Fibroblast of lung (primary cell): ENCODE measurements around the gene RNF157.

Source experiments
- EZH2 ChIP-seq: IDR thresholded peaks from 2 replicates; pipeline ENCODE4 v1.5.1; 2012; ENCODE audit warnings: low read length, control low read depth, mild to moderate bottlenecking; ENCODE audit errors: missing control alignments
- TF ChIP-seq, protein P1 (sequence below), 2 donors: IDR thresholded peaks in 1 of 2; conservative IDR thresholded peaks in 1 of 2; 1 replicate in 1 of 2; 2 replicates in 1 of 2; pipeline ENCODE4 v1.5.1; 2011 to 2012; ENCODE audit warnings: low read length in 2 of 2, control low read depth in 1 of 2, inconsistent platforms in 1 of 2, low read depth in 1 of 2, mild to moderate bottlenecking in 1 of 2

DNA sequence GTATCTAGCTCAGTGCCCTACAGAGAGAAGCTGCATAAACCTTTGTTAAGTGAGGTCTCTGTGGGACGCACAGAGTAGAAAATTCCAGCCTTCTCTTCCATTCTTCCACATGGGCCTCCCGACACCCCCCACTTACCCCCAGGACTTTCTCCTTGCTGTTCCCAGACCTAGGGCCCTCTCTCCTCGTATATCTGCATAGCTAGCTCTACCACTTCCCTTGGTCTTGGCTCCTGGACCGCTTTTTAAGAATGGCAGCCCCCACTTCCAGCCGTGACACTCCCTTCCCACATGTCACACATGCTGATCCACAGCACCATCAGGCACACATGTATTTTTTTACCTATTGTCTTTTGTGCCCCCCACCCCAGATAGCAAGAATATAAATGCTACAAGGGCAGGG lies 82.5 kb downstream of the RNF157 start:
- TF ChIP-seq, protein P1, sequence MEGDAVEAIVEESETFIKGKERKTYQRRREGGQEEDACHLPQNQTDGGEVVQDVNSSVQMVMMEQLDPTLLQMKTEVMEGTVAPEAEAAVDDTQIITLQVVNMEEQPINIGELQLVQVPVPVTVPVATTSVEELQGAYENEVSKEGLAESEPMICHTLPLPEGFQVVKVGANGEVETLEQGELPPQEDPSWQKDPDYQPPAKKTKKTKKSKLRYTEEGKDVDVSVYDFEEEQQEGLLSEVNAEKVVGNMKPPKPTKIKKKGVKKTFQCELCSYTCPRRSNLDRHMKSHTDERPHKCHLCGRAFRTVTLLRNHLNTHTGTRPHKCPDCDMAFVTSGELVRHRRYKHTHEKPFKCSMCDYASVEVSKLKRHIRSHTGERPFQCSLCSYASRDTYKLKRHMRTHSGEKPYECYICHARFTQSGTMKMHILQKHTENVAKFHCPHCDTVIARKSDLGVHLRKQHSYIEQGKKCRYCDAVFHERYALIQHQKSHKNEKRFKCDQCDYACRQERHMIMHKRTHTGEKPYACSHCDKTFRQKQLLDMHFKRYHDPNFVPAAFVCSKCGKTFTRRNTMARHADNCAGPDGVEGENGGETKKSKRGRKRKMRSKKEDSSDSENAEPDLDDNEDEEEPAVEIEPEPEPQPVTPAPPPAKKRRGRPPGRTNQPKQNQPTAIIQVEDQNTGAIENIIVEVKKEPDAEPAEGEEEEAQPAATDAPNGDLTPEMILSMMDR (conservative IDR thresholded peaks at IDR 0.05 in 1 of 2, IDR thresholded peaks at IDR 0.05 in 1 of 2; ENCODE audit: low read depth in 1 of 2, low read length in 2 of 2): no peak
- no peak for TF ChIP-seq EZH2
